Sigmoid colon (tissue), 4 donors: ENCODE results near the gene MANSC4.
A peak's percentile ranks its signal among the peaks of the same experiment; 100 is the strongest.

Experiments used
- CTCF ChIP-seq, 4 experiments: fragments of 450-650 bp in 3 of 4; fragments of 200-600 bp in 1 of 4; IDR thresholded peaks; one replicate each; pipeline ENCODE4 v1.5.1; 2016 to 2019; ENCODE audit warnings: antibody characterized with exemption in 4 of 4, mild to moderate bottlenecking in 3 of 4, moderate library complexity in 2 of 4
- EP300 ChIP-seq, 4 donors: sonication (generic); formaldehyde crosslinking; IDR thresholded peaks; one replicate each; pipeline ENCODE4 v1.6.1; 2017; ENCODE audit warnings: antibody characterized with exemption in 4 of 4
- POLR2AphosphoS5 ChIP-seq, 4 donors: sonication (generic); formaldehyde crosslinking; IDR thresholded peaks; one replicate each; pipeline ENCODE4 v1.6.1; 2017; ENCODE audit warnings: antibody characterized with exemption in 4 of 4

- TF ChIP-seq CTCF (IDR thresholded peaks at IDR 0.05), result no peak
- TF ChIP-seq POLR2AphosphoS5 (IDR thresholded peaks at IDR 0.05), result peak; percentile 62 to 87 (median 69)
- TF ChIP-seq EP300 (IDR thresholded peaks at IDR 0.05), result peak in 1 of 4 donors; percentile 11
These were observed 38.4 kb upstream of the MANSC4 start for GRCh38 chr12:27818401-27818918.
